Ishikawa (cell line): Measurements from ENCODE around the gene METTL22.

Source experiments
- CEBPB ChIP-seq: IDR thresholded peaks from 2 replicates; pipeline ENCODE4 v1.6.1; 2012
- CREB1 ChIP-seq: IDR thresholded peaks from 2 replicates; pipeline ENCODE4 v1.6.1; 2012; ENCODE audit warnings: low read depth
- EGR1 ChIP-seq: IDR thresholded peaks from 2 replicates; pipeline ENCODE4 v1.6.1; 2012
- FOXM1 ChIP-seq: IDR thresholded peaks from 2 replicates; pipeline ENCODE4 v1.6.1; 2012; ENCODE audit warnings: low read depth, borderline replicate concordance
- MAX ChIP-seq: IDR thresholded peaks from 2 replicates; pipeline ENCODE4 v1.6.1; 2012
- NFIC ChIP-seq: IDR thresholded peaks from 2 replicates; pipeline ENCODE4 v1.6.1; 2012
- RAD21 ChIP-seq: IDR thresholded peaks from 2 replicates; pipeline ENCODE4 v1.6.1; 2012; ENCODE audit warnings: low read depth
- REST ChIP-seq: IDR thresholded peaks from 2 replicates; pipeline ENCODE4 v1.6.1; 2012; ENCODE audit warnings: low read depth, mild to moderate bottlenecking
- TAF1 ChIP-seq: IDR thresholded peaks from 2 replicates; pipeline ENCODE4 v1.6.1; 2012; ENCODE audit warnings: low read depth, mild to moderate bottlenecking
- TCF12 ChIP-seq: IDR thresholded peaks from 2 replicates; pipeline ENCODE4 v1.6.1; 2012; ENCODE audit warnings: low read depth
- TEAD4 ChIP-seq: IDR thresholded peaks from 2 replicates; pipeline ENCODE4 v1.6.1; 2012
- USF1 ChIP-seq: IDR thresholded peaks from 2 replicates; pipeline ENCODE4 v1.6.1; 2012
- YY1 ChIP-seq: IDR thresholded peaks from 2 replicates; pipeline ENCODE4 v1.6.1; 2012; ENCODE audit warnings: low read depth
- ZBTB7A ChIP-seq: IDR thresholded peaks from 2 replicates; pipeline ENCODE4 v1.6.1; 2012; ENCODE audit warnings: low read depth

The METTL22 gene

GRCh38 chr16:8696880-8697279 is 75.4 kb downstream of the METTL22 start:
- TF ChIP-seq TCF12 (no peak), TEAD4 (no peak), ZBTB7A (no peak), MAX (no peak), NFIC (no peak)

- TF ChIP-seq RAD21 (no peak), CEBPB (no peak), CREB1 (no peak), FOXM1 (no peak), TAF1 (no peak), YY1 (no peak), MAX (no peak), ZBTB7A (no peak), USF1 (no peak), EGR1 (no peak), TEAD4 (no peak), NFIC (no peak), REST (no peak), TCF12 (no peak)
Observed at GRCh38 chr16:8697965-8698364, 76.5 kb downstream of the METTL22 start.
